Astrocyte of the spinal cord (primary cell): Measurements from ENCODE around the gene SH3TC2.

ENCODE experiments used
- DNase-seq: peaks from one replicate; pipeline ENCODE4 v3.0.0; 2011; ENCODE audit warnings: low read depth, low spot score
- H3K4me3 ChIP-seq: 2 replicates; pipeline ENCODE4 v1.5.1; 2011; ENCODE audit warnings: low read depth, mild to moderate bottlenecking, low read length, moderate library complexity
- in situ Hi-C: cut with HindIII; loops from 2 replicates; pipeline ENCODE4 v1.10.0; 2017; ENCODE audit warnings: low sequenced_read_pairs
- TF ChIP-seq, protein P1 (sequence below): IDR thresholded peaks from 2 replicates; pipeline ENCODE4 v1.5.1; 2012; ENCODE audit warnings: low read depth, mild to moderate bottlenecking, low read length, inconsistent platforms

The SH3TC2 gene

DNA sequence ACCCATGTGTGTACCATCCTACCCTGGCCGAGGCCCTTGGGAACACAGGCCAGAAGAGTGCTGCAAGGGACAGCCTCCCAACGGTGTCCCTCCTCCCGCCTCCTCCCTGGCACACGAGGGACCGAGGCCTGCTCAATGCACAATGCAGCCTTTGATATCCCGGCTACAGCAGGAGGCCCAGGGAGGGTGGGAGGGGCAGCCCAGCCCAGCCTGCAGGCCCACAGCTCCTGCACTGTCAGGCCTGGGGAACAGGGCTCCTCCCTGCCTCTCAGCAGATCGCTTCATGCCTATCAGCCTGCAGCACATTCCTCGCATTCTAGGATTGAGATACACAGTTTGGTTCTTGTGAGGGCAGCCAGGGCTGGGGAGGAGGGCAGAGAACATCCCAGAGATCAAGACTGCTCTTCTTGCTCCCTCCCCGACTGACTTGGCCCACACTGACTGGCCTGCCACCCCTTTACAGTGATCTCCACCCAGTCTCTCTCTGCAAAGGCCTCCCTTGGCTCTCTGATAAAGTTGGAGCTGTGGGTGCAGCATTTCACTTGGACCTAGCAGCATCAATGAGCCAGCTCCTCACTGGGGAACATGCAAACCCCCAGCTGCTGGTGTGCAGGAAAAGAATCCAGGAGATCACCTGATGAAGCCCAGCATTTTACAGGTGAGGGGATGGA lies at the start of gene SH3TC2:
TSS of gene SH3TC2 (minus strand) at position 46 of the 671 bp plus-strand sequence. CDS start at position 6, 40 bp downstream.
- in situ Hi-C loops: no loop called here
- TF ChIP-seq, protein P1, sequence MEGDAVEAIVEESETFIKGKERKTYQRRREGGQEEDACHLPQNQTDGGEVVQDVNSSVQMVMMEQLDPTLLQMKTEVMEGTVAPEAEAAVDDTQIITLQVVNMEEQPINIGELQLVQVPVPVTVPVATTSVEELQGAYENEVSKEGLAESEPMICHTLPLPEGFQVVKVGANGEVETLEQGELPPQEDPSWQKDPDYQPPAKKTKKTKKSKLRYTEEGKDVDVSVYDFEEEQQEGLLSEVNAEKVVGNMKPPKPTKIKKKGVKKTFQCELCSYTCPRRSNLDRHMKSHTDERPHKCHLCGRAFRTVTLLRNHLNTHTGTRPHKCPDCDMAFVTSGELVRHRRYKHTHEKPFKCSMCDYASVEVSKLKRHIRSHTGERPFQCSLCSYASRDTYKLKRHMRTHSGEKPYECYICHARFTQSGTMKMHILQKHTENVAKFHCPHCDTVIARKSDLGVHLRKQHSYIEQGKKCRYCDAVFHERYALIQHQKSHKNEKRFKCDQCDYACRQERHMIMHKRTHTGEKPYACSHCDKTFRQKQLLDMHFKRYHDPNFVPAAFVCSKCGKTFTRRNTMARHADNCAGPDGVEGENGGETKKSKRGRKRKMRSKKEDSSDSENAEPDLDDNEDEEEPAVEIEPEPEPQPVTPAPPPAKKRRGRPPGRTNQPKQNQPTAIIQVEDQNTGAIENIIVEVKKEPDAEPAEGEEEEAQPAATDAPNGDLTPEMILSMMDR: no peak
- peak; percentile 52 for DNase-seq
- H3K4me3 ChIP-seq: no peak within 1 kb of the TSS

DNA sequence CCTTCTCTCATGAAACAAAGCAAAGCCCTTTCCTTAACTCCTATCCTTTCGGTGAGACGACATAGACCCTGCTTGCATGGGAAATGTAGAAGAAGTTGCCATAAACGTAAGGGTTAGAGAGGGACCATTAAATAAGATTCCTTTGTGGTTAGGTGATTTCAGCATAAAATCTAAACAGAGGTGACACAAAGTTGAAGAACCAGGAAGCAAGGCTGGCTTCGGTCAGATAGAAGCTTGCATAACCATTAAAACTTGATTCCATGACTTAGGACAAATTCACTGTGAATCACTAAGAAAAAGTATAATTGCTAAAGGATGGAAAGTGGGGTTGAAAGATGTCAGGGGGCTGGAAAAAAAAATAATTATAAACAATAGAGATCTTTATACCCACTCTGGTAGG lies 47.5 kb upstream of the SH3TC2 start:
- in situ Hi-C loops: no loop called here
- no peak for DNase-seq
- TF ChIP-seq, protein P1: no peak
- H3K4me3 ChIP-seq: no peak overlapping the region

DNA sequence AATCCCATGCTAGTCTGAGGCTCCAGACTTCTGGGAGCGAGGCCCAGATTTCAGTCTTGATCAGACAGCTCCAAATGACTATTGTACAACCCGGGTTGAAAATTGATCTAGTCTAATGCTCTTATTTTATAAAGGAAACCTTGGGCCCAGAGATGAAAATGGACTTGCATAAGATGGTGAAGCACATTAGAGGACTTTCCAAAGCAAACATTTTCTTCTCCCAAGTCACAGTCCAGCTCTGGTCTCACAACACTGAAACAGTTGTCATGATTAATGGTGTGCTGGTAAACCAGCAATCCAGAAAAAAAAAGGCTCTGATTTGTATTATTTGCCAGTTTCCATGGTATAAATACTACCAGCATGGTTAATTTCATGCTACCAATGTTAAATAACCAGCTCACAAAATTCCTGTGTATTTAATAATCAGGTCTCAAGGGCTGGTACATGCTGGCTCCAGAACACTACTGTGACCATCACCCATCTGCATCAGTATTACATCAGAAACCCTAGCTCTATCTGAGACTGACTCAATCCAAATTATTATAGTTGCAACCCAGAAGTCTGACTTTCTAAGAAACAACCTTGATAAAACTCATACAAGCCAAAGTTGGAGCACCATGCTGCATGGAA lies 45.9 kb upstream of the SH3TC2 start:
- in situ Hi-C loops: no loop called here
- TF ChIP-seq, protein P1: no peak
- no peak overlapping the region for H3K4me3 ChIP-seq
- no peak for DNase-seq

DNA sequence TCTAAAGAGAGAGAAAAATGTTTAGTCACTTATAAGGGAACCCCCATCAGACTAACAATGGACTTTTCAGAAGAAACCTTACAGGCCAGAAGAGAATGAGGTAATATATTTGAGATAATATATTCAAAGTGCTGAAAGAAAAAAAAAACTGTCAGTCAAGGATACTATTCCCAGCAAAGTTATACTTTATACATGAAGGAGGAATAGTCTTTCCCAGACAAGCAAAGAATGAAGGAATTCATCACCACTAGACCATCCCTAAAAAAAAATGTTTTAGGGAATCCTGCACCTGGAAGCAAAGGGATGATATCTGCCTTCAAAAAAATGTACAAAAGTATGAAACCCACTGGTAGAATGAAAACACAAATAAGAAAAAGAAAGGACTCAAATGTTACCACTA lies 37.5 kb upstream of the SH3TC2 start:
- in situ Hi-C loops: no loop called here
- no peak for DNase-seq
- no peak overlapping the region for H3K4me3 ChIP-seq
- TF ChIP-seq, protein P1: no peak

DNA sequence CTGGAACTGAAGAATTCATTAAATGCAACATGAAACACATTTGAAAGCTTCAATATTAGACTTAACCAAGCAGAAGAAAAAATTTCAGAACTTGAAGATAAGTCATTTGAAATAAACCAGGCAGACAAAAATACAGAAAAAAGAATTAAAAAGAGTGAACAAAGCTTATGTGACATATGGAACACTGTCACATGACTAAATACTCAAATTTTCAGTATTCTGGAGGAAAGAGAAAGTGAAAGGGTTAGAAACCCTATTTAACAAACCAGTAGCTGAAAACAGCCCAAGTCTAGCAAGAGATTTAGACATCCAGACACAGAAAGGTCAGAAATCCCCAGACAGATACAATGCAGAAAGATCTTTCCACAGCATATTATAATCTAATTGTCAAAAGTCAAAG lies 37.1 kb upstream of the SH3TC2 start:
- DNase-seq: no peak
- no peak overlapping the region for H3K4me3 ChIP-seq
- TF ChIP-seq, protein P1: no peak
- in situ Hi-C loops: no loop called here

DNA sequence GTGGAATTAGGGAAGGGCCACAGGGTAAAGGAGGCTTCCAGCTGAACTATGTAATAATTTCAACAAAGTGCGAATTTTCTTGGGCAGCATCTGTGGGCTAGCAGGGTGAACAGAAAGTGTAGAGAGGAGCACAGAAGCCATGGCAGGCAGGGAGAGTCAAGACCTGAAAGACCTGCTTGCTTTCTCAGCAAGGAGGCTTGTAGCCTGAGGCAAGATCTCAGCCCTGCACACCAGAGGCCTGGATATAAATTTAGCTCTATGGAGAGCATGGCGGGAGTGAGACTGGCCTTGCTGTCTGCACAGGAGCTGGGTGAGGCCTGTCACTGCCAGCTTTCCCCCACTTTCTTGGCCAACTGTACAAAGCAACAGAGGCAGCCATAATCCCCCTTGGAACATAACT lies 32.1 kb upstream of the SH3TC2 start:
- no peak for DNase-seq
- TF ChIP-seq, protein P1: no peak
- in situ Hi-C loops: no loop called here
- no peak overlapping the region for H3K4me3 ChIP-seq
